ENCODE data around the gene ATP10D.
"Not testable (repeated sequence)": the region's sequence is repeated elsewhere in the genome, so short reads cannot be mapped to it uniquely, and the experiment has no call there.

Gene ATP10D

GRCh38 chr4:47474799-47475198 lies 10.3 kb upstream of the ATP10D start:
- H3K27ac Mint-ChIP-seq, result no peak overlapping the region
- no peak for DNase-seq (ENCODE audit: low spot score)
- no peaks in the 10 kb centered on the region for H3K4me1 Mint-ChIP-seq (ENCODE audit: low read depth)
- peaks cover 18% of the 10 kb centered on the region for H3K27me3 Mint-ChIP-seq (ENCODE audit: low read depth)
- no peaks in the 10 kb centered on the region for H3K9me3 Mint-ChIP-seq
- no peaks in the 10 kb centered on the region for H3K36me3 Mint-ChIP-seq (ENCODE audit: low read depth)
- H3K4me3 Mint-ChIP-seq, result no peak overlapping the region

- Mint-ChIP-seq H3K27ac (no peak overlapping the region), H3K27me3 (ENCODE audit: low read depth) (peaks cover 23% of the 10 kb centered on the region), H3K4me1 (ENCODE audit: low read depth) (no peaks in the 10 kb centered on the region), H3K9me3 (no peaks in the 10 kb centered on the region), H3K4me3 (no peak overlapping the region), H3K36me3 (ENCODE audit: low read depth) (no peaks in the 10 kb centered on the region)
- DNase-seq (ENCODE audit: low spot score), result no peak
These were observed 9.7 kb upstream of the ATP10D start for GRCh38 chr4:47475411-47475810.

GRCh38 chr4:47478804-47479203 lies 6.3 kb upstream of the ATP10D start:
- no peaks in the 10 kb centered on the region for H3K9me3 Mint-ChIP-seq
- H3K4me3 Mint-ChIP-seq, result no peak overlapping the region
- H3K27me3 Mint-ChIP-seq (ENCODE audit: low read depth), result peaks cover 20% of the 10 kb centered on the region
- no peak overlapping the region for H3K27ac Mint-ChIP-seq
- DNase-seq (ENCODE audit: low spot score), result no peak
- H3K36me3 Mint-ChIP-seq (ENCODE audit: low read depth), result no peaks in the 10 kb centered on the region
- peaks cover 5% of the 10 kb centered on the region for H3K4me1 Mint-ChIP-seq (ENCODE audit: low read depth)

- peaks cover 28% of the 10 kb centered on the region for H3K4me1 Mint-ChIP-seq (ENCODE audit: low read depth)
- no peak for DNase-seq (ENCODE audit: low spot score)
- H3K36me3 Mint-ChIP-seq (ENCODE audit: low read depth), result no peaks in the 10 kb centered on the region
- H3K27me3 Mint-ChIP-seq (ENCODE audit: low read depth), result peaks cover 18% of the 10 kb centered on the region
- H3K4me3 Mint-ChIP-seq, result no peak overlapping the region
- no peaks in the 10 kb centered on the region for H3K9me3 Mint-ChIP-seq
- H3K27ac Mint-ChIP-seq, result no peak overlapping the region
These were observed 2.7 kb upstream of the ATP10D start for GRCh38 chr4:47482326-47482725.

- no peaks in the 10 kb centered on the region for H3K9me3 Mint-ChIP-seq
- DNase-seq (ENCODE audit: low spot score), result no peak
- H3K27me3 Mint-ChIP-seq (ENCODE audit: low read depth), result peaks cover 14% of the 10 kb centered on the region
- H3K27ac Mint-ChIP-seq, result no peak overlapping the region
- peaks cover 28% of the 10 kb centered on the region for H3K4me1 Mint-ChIP-seq (ENCODE audit: low read depth)
- H3K36me3 Mint-ChIP-seq (ENCODE audit: low read depth), result no peaks in the 10 kb centered on the region
- H3K4me3 Mint-ChIP-seq, result no peak overlapping the region
These were observed 1.3 kb upstream of the ATP10D start for GRCh38 chr4:47483745-47484144.

GRCh38 chr4:47484168-47484567 lies 907 bp upstream of the ATP10D start:
- peak overlapping the region; percentile 81 for H3K27ac Mint-ChIP-seq
- H3K9me3 Mint-ChIP-seq, result no peaks in the 10 kb centered on the region
- H3K36me3 Mint-ChIP-seq (ENCODE audit: low read depth), result no peaks in the 10 kb centered on the region
- H3K27me3 Mint-ChIP-seq (ENCODE audit: low read depth), result peaks cover 13% of the 10 kb centered on the region
- H3K4me1 Mint-ChIP-seq (ENCODE audit: low read depth), result peaks cover 28% of the 10 kb centered on the region
- H3K4me3 Mint-ChIP-seq, result peak overlapping the region; percentile 89
- no peak for DNase-seq (ENCODE audit: low spot score)

- Mint-ChIP-seq H3K9me3 (no peaks in the 10 kb centered on the region), H3K36me3 (ENCODE audit: low read depth) (no peaks in the 10 kb centered on the region), H3K27ac (peak overlapping the region; percentile 81), H3K27me3 (ENCODE audit: low read depth) (peaks cover 6% of the 10 kb centered on the region), H3K4me3 (peak overlapping the region; percentile 89), H3K4me1 (ENCODE audit: low read depth) (peaks cover 28% of the 10 kb centered on the region)
- DNase-seq (ENCODE audit: low spot score), result no peak
These were observed 693 bp downstream of the ATP10D start for GRCh38 chr4:47485768-47486167.

GRCh38 chr4:47486231-47486673 lies 1.2 kb downstream of the ATP10D start:
- Mint-ChIP-seq H3K4me1 (ENCODE audit: low read depth) (peaks cover 27% of the 10 kb centered on the region), H3K27me3 (ENCODE audit: low read depth) (peaks cover 6% of the 10 kb centered on the region), H3K4me3 (peak overlapping the region; percentile 89), H3K27ac (no peak overlapping the region), H3K36me3 (ENCODE audit: low read depth) (no peaks in the 10 kb centered on the region), H3K9me3 (no peaks in the 10 kb centered on the region)
- DNase-seq (ENCODE audit: low spot score), result no peak

- not testable (repeated sequence) for H3K4me3 Mint-ChIP-seq; H3K36me3 Mint-ChIP-seq (ENCODE audit: low read depth); DNase-seq (ENCODE audit: low spot score); H3K27ac Mint-ChIP-seq; H3K9me3 Mint-ChIP-seq; H3K27me3 Mint-ChIP-seq (ENCODE audit: low read depth)
- peaks cover 26% of the 10 kb centered on the region for H3K4me1 Mint-ChIP-seq (ENCODE audit: low read depth)
These were observed 1.7 kb downstream of the ATP10D start for GRCh38 chr4:47486727-47487126.

- no peak overlapping the region for H3K4me3 Mint-ChIP-seq
- no peak overlapping the region for H3K27ac Mint-ChIP-seq
- no peaks in the 10 kb centered on the region for H3K9me3 Mint-ChIP-seq
- H3K27me3 Mint-ChIP-seq (ENCODE audit: low read depth), result no peaks in the 10 kb centered on the region
- H3K36me3 Mint-ChIP-seq (ENCODE audit: low read depth), result no peaks in the 10 kb centered on the region
- peaks cover 22% of the 10 kb centered on the region for H3K4me1 Mint-ChIP-seq (ENCODE audit: low read depth)
- no peak for DNase-seq (ENCODE audit: low spot score)
These were observed 3.6 kb downstream of the ATP10D start for GRCh38 chr4:47488706-47489105.

- DNase-seq (ENCODE audit: low spot score), result no peak
- Mint-ChIP-seq H3K27me3 (ENCODE audit: low read depth) (no peaks in the 10 kb centered on the region), H3K4me1 (ENCODE audit: low read depth) (peaks cover 7% of the 10 kb centered on the region), H3K9me3 (no peaks in the 10 kb centered on the region), H3K4me3 (no peak overlapping the region), H3K36me3 (ENCODE audit: low read depth) (no peaks in the 10 kb centered on the region), H3K27ac (no peak overlapping the region)
These were observed 5.5 kb downstream of the ATP10D start for GRCh38 chr4:47490550-47490949.

- Mint-ChIP-seq H3K27ac (no peak overlapping the region), H3K9me3 (no peaks in the 10 kb centered on the region), H3K27me3 (ENCODE audit: low read depth) (no peaks in the 10 kb centered on the region), H3K36me3 (ENCODE audit: low read depth) (no peaks in the 10 kb centered on the region), H3K4me1 (ENCODE audit: low read depth) (no peaks in the 10 kb centered on the region), H3K4me3 (no peak overlapping the region)
- no peak for DNase-seq (ENCODE audit: low spot score)
These were observed 8.4 kb downstream of the ATP10D start for GRCh38 chr4:47493238-47494123.

GRCh38 chr4:47494124-47494430 lies 9.0 kb downstream of the ATP10D start:
- Mint-ChIP-seq H3K4me3 (no peak overlapping the region), H3K27me3 (ENCODE audit: low read depth) (no peaks in the 10 kb centered on the region), H3K4me1 (ENCODE audit: low read depth) (peaks cover 2% of the 10 kb centered on the region), H3K9me3 (no peaks in the 10 kb centered on the region), H3K27ac (no peak overlapping the region), H3K36me3 (ENCODE audit: low read depth) (no peaks in the 10 kb centered on the region)
- no peak for DNase-seq (ENCODE audit: low spot score)

- Mint-ChIP-seq H3K4me3 (no peak overlapping the region), H3K27ac (no peak overlapping the region), H3K27me3 (ENCODE audit: low read depth) (no peaks in the 10 kb centered on the region), H3K9me3 (no peaks in the 10 kb centered on the region), H3K36me3 (ENCODE audit: low read depth) (no peaks in the 10 kb centered on the region), H3K4me1 (ENCODE audit: low read depth) (peaks cover 2% of the 10 kb centered on the region)
- no peak for DNase-seq (ENCODE audit: low spot score)
These were observed 13.8 kb downstream of the ATP10D start for GRCh38 chr4:47498899-47499298.

GRCh38 chr4:47499700-47500099 lies 14.6 kb downstream of the ATP10D start:
- H3K4me1 Mint-ChIP-seq (ENCODE audit: low read depth), result peaks cover 2% of the 10 kb centered on the region
- no peaks in the 10 kb centered on the region for H3K27me3 Mint-ChIP-seq (ENCODE audit: low read depth)
- no peaks in the 10 kb centered on the region for H3K36me3 Mint-ChIP-seq (ENCODE audit: low read depth)
- H3K9me3 Mint-ChIP-seq, result no peaks in the 10 kb centered on the region
- no peak overlapping the region for H3K4me3 Mint-ChIP-seq
- DNase-seq (ENCODE audit: low spot score), result no peak
- H3K27ac Mint-ChIP-seq, result no peak overlapping the region

Data from T-helper 2 cell treated with Interferon-gamma antibody and Interleukin-4, amounts not matched to agents 5 μg/mL and 100 μg/mL, for 36 hours (primary cell).